GDM1 (cell line): Measurements from ENCODE around the gene PTPRF.
"Not testable (repeated sequence)": the region's sequence is repeated elsewhere in the genome, so short reads cannot be mapped to it uniquely, and the experiment has no call there.

Source experiments
- DNase-seq: peaks from one replicate; lab custom pipeline; 2025; lab: John Stamatoyannopoulos, UW

The PTPRF gene

GRCh38 chr1:43530483-43531106 is at the start of gene PTPRF:
PTPRF (plus strand) TSS chr1:43530883; CDS start chr1:43545076, 14,193 bp downstream.
- DNase-seq = no peak

DNA sequence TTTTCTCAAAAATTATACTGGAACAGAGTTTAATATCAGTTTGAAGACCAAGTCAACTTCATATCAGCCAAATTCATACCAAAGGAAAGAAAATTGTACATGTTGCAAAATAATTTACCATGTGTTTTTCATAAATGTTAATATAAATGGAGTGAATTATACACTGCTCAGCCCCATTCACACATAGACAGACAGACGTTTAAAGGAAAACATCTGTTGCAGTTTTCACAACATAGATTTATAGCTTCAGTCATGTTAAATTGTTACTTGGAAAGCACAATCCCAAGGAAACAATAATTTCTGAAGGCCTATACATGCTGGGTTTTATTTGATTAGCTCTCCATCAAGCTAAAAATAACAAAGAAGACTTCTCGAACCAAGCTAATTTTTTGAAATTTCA is 49.2 kb upstream of the PTPRF start:
- DNase-seq = no peak

DNA sequence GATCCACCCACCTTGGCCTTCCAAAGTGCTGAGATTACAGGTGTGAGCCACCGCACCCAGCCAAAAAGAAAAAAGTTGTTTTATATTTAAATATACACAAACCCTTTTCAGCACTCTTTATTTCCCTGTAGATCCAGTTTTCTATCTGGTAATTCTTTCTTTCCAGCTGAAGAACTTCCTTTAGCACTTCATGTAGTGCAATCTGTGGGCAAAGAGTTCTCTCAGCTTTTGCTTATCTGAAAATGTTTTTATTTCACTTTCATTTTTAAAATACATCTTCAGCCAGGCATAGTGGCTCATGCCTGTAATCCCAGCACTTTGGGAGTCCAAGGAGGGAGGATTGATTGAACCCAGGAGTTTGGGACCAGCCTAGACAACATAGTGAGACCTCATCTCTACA is 48.5 kb upstream of the PTPRF start:
- DNase-seq = no peak

GRCh38 chr1:43484367-43484766 is 46.3 kb upstream of the PTPRF start:
- no peak for DNase-seq

- no peak for DNase-seq
These were observed 42.5 kb upstream of the PTPRF start for GRCh38 chr1:43488165-43488564.

- DNase-seq = no peak
These were observed 39.6 kb upstream of the PTPRF start for GRCh38 chr1:43491061-43491460.

DNA sequence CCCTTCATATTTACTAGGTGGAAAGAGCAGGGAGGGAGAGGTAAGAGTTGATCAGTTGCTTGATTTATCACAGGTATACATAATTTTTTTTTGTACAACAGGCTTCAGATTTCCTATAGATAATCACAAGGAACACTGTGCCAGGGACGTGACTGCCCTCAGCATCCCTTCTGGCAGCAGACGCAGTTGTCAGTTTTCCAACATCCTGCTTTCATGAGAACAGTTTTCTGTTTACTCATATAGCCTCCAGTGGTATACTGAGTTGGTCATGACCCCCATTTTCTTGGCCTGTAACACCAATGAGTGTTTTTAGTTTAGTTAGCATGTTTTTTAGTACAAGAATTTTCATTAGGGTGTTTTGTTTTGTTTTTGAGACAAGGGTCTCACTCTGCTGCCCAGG is 37.9 kb upstream of the PTPRF start:
- DNase-seq = no peak

GRCh38 chr1:43493661-43494450 is 36.8 kb upstream of the PTPRF start:
- no peak for DNase-seq

GRCh38 chr1:43495204-43495603 is 35.5 kb upstream of the PTPRF start:
- DNase-seq = no peak

GRCh38 chr1:43499898-43500297 is 30.8 kb upstream of the PTPRF start:
- DNase-seq = no peak

DNA sequence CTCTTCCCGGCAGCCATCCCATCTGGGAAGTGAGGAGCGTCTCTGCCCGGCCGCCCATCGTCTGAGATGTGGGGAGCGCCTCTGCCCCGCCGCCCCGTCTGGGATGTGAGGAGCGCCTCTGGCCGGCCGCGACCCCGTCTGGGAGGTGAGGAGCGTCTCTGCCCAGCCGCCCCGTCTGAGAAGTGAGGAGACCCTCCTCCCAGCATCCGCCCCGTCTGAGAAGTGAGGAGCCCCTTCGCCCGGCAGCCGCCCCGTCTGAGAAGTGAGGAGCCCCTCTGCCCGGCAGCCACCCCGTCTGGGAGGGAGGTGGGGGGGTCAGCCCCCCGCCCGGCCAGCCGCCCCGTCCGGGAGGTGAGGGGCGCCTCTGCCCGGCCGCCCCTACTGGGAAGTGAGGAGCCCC is 28.9 kb upstream of the PTPRF start:
- DNase-seq = not testable (repeated sequence)

DNA sequence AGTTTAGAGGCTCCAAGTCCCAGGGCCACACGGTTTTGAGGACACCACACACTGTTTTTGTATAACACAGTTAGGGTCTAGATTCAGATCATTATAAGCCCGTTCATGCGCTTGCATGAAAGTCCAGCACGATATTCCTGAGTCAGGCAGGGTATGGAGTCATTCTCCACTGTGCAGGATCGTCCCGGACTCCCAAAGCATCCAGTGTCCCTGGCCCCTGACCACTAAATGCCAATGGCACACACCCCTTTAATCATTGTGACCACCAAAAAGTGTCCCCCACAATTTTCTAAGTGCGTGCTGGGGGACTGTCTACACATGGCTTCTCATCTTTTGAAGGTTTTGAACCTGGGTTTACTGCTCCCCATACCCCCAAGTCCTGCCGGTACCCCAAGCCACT is 27.1 kb upstream of the PTPRF start:
- no peak for DNase-seq

- DNase-seq = no peak
These were observed 25.5 kb upstream of the PTPRF start for GRCh38 chr1:43505077-43505780.

DNA sequence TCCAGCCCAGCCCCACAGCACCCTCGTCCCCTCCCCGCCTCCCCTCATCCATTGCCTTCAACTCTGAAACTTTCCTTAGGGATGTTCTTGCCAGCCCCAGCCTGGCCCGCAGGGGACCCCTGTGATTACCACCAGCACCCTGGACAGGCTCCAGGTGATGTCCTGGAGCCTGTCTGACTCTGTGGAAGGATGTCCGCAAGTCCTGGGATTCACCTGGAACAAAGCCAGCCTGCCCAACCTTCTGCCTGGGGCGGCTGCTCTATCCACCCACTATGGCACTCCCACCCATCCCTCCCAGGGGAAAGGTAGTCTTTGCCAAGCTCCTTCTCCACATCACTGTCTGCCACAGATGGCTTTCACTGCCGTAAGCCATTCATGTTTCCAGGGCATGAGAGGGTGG is 24.4 kb upstream of the PTPRF start:
- DNase-seq = no peak

DNA sequence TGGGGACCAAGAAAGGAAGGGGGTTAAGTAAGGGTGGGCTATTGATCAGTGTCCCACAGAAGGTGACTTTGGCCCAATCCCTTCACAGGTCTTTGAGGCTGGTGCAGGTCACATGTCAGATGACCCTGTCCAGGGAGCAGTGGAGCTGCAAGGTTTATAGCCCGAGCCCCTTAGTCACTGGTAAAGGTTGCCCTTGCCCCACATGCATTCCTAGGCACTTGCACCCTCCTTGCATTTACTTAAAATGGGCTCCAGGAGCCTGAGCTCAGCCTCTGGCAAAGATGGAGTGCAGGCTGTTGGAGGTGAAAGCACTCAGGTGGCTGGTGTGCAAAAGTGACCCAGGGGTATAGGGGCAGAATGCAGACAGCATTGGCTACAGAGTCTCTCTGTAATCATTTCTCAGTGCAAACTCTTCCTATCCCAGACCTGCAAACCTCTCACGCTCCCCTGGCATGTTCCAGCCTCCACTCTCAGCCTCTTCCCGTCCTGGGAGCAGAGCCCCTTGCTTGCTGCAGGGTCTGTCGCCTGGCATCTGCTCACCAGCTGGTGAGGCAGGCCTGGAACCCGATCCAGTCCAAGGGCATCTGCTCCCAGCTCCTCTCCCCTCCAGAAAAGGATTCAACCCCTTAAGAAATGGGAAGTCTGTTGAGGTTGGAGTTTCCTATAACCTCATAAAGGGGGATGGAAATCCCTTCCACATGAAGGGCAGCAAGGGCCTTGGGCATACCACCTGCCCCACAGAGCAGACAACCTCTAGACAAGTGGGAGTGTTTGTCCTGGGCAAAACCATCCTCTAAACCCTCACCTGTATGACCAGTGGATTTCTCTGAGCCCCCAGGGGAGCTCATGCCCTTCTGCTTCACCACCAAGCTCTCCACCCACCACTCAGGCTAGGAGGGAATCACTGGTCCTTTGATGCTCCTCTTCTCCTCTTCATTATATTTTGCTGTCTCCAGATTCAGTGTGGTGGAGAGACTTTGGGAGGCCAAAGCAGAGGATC is 23.1 kb upstream of the PTPRF start:
- DNase-seq = no peak

DNA sequence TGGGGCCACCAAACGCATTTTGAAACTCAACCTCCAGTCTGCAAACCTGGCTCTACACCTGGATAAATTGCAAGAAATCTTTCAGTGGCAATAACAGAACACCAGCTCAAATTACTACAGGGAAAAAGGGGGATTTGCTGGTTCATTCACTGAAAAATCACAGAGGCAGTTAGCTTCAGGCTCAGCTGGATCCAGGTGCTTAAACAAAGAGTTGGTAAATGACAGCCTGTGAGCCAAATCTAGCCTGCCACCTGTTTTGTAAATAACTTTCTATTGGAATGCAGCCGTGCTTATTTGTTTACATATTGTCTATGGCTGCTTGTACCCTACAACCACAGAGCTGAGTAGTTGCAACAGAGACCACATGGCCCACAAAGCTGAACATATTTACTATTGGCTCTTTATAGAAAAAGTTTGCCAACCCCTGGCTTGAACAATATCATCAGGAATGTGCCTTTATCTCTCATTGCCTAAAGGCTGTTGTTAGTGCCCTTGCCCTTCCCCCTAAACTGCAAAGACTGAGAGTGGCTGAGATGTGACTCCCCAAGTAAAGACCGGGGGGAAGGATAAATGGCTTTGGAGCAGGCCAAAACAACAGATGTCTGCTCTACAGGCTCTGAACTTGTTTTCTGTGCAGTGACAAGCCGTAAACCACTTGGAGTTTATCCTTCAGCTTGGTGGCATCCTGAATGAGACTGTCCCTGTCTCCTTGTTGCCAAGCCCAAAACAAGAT is 21.5 kb upstream of the PTPRF start:
- no peak for DNase-seq

DNA sequence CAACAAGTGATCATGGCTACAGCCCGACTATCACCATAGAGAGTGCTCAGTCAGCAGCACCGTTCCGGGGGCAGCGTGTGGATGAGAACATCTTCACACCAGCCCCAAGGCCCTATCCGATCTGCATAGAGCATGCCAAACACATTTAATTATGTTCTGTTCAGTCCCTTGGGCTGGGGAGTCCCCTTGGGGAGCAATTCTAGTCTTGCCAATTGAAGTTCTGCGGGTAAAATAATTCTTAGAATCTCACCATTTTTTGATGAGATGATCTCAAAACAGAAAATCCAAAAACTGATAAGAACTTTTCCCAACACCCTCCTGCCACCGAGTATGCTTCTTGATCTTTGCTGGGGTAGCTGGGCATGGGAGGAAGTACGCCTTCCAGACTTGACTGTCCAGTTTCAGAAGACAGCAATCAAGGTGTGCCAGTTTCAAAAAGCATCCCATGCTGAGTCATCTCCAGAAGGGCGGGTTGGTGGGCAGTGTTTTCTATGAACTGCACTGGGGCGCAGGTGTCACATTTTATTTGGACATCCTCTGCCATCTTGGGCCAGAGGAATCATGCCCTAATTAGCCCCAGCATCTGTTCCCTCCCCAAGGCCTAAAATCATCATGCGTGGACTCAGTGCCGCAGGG is 20.8 kb upstream of the PTPRF start:
- no peak for DNase-seq

DNA sequence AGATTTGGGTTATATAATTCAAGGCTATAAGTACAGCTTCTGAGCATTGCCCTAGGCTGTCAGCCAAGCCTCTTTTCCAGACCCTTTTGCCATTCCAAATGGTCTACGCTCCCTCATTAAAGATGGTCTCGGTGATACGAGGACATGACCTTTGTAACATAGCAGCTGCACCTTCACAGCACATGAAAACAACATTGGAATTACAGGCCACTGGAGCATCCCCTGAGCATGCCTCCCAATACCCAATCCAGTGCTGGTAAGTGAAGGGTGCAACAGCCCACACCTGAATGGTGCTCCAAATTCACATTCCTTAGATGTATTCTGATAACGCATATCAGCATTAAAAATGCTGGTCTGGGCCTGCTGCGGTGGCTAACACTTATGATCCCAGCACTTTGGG is 20.1 kb upstream of the PTPRF start:
- DNase-seq = no peak

DNA sequence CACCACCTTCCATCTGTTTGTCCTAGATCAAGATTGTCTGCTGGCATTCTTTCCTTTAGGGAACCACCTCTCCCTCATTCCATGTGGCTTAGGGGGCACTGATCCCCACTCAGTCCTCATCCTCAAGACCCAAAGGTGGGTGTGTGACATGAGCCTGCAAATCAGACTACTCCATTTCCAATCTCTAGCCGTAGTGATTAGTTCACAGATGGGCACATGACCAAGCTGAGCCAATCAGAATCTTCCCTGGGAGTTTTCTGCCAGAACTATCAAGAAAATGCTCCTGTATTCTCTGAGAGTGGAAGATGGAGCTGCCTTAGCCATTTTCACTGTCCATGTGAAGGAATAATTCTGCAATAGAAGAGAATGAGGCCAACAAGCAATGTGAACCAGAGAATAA is 19.3 kb upstream of the PTPRF start:
- DNase-seq = no peak

GRCh38 chr1:43512133-43512532 is 18.6 kb upstream of the PTPRF start:
- DNase-seq = no peak

GRCh38 chr1:43512681-43513080 is 18.0 kb upstream of the PTPRF start:
- no peak for DNase-seq
